PC-9 (cell line): ENCODE data around the gene DBN1. TPM values are rescaled to one million over a fixed set of nuclear protein-coding genes. Genes with fewer than 3 reads are reported as not detected.

ENCODE experiments used
- BruUV-seq: library from RNA; stranded (reverse); fragments of 400-500 nt; replicated peaks from 2 replicates; lab custom pipeline; 2021; lab: Mats Ljungman, UMichigan
- CTCF ChIA-PET: fragments of 300-600 bp; sonication (Branson Sonifier 250); formaldehyde crosslinking; loops from one replicate; lab custom pipeline; 2022; ENCODE audit warnings: antibody characterized with exemption; lab: Charles Lee
- POLR2A ChIA-PET: fragments of 300-600 bp; sonication (Branson Sonifier 250); formaldehyde crosslinking; loops from one replicate; lab custom pipeline; 2022; ENCODE audit warnings: antibody characterized with exemption; ENCODE audit not compliant: unreplicated experiment; lab: Charles Lee
- DNase-seq, 2 experiments: peaks; one replicate each; pipeline versions ENCODE4 v3.0.0 to v3.0.0-alpha.2; 2015 to 2022; ENCODE audit warnings: mixed read lengths in 1 of 2
- H2AFZ ChIP-seq: fragments of 200-600 bp; sonication (generic); 2 replicates; pipeline ENCODE4 v1.8.1; 2017; ENCODE audit warnings: antibody characterized with exemption
- H3F3A ChIP-seq: fragments of 200-600 bp; sonication (generic); 2 replicates; pipeline ENCODE4 v1.8.1; 2017; ENCODE audit warnings: antibody characterized with exemption, mild to moderate bottlenecking, low read depth; ENCODE audit not compliant: insufficient read depth
- H3K27ac ChIP-seq: fragments of 200-600 bp; sonication (generic); 2 replicates; pipeline ENCODE4 v1.6.1; 2016; ENCODE audit warnings: mixed run types
- H3K27me3 ChIP-seq: fragments of 200-600 bp; sonication (generic); 2 replicates; pipeline ENCODE4 v1.6.1; 2016; ENCODE audit warnings: low read depth, mixed run types; ENCODE audit not compliant: insufficient read depth
- H3K36me3 ChIP-seq: fragments of 200-600 bp; sonication (generic); 2 replicates; pipeline ENCODE4 v1.6.1; 2016; ENCODE audit warnings: low read depth, mixed run types
- H3K4me1 ChIP-seq: fragments of 200-600 bp; sonication (generic); replicated peaks from 2 replicates; pipeline ENCODE4 v1.6.1; 2016; ENCODE audit warnings: mixed run types; ENCODE audit not compliant: insufficient read depth
- H3K4me2 ChIP-seq: fragments of 200-600 bp; sonication (generic); 2 replicates; pipeline ENCODE4 v1.6.1; 2017; ENCODE audit warnings: mixed run types
- H3K4me3 ChIP-seq: fragments of 200-600 bp; sonication (generic); 2 replicates; pipeline ENCODE4 v1.6.1; 2016; ENCODE audit warnings: mixed run types
- H3K79me2 ChIP-seq: fragments of 200-600 bp; sonication (generic); 2 replicates; pipeline ENCODE4 v1.6.1; 2017; ENCODE audit warnings: low read depth, mixed run types
- H3K9me2 ChIP-seq: fragments of 200-600 bp; sonication (generic); 2 replicates; pipeline ENCODE4 v1.8.1; 2017; ENCODE audit warnings: mild to moderate bottlenecking; ENCODE audit not compliant: insufficient read depth
- H3K9me3 ChIP-seq: fragments of 200-600 bp; sonication (generic); 2 replicates; pipeline ENCODE4 v1.8.1; 2016; ENCODE audit warnings: low read depth; ENCODE audit not compliant: insufficient read depth
- H4K20me1 ChIP-seq: fragments of 200-600 bp; sonication (generic); 2 replicates; pipeline ENCODE4 v1.8.1; 2017; ENCODE audit not compliant: insufficient read depth
- CTCF ChIP-seq: fragments of 200-600 bp; sonication (generic); conservative IDR thresholded peaks from 2 replicates; pipeline ENCODE4 v1.6.1; 2017; ENCODE audit warnings: mixed run types, antibody characterized with exemption, mild to moderate bottlenecking, moderate library complexity
- EZH2 ChIP-seq: fragments of 200-600 bp; sonication (generic); IDR thresholded peaks from 2 replicates; pipeline ENCODE4 v1.8.0; 2017; ENCODE audit warnings: antibody characterized with exemption, low read depth
- intact Hi-C: fragments of 100-400 bp; cut with micrococcal nuclease; formaldehyde crosslinking; loops from one replicate; pipeline ENCODE4 v1.10.0; 2022; ENCODE audit not compliant: unreplicated experiment
- total RNA-seq: library from RNA; stranded (reverse); gene quantifications from 2 replicates; pipeline ENCODE4 v1.2.3, GENCODE V29; 2021

DBN1 gene
- total RNA-seq, 1 experiment from 2014 or later = 144 TPM

GRCh38 chr5:177434437-177434836 lies 39.0 kb downstream of the DBN1 start:
- Histone ChIP-seq H2AFZ (no peak overlapping the region), H3K27me3 (no peaks in the 10 kb centered on the region), H3K9me2 (no peaks in the 10 kb centered on the region), H3F3A (peaks cover 37% of the 10 kb centered on the region), H3K79me2 (peaks cover 7% of the 10 kb centered on the region), H3K4me2 (no peak overlapping the region), H3K4me1 (no peaks in the 10 kb centered on the region), H3K36me3 (no peaks in the 10 kb centered on the region), H4K20me1 (peaks cover 15% of the 10 kb centered on the region; the same call in 1 of the 2 replicates), H3K27ac (no peak overlapping the region), H3K4me3 (no peak overlapping the region), H3K9me3 (no peaks in the 10 kb centered on the region)
- no peak for DNase-seq
- no TSS peak for BruUV-seq
- POLR2A ChIA-PET = no interaction called here
- CTCF ChIA-PET = no interaction called here
- intact Hi-C loops = no loop called here
- TF ChIP-seq EZH2 = no peak
- TF ChIP-seq CTCF = no peak

- H3K27me3 ChIP-seq = no peaks in the 10 kb centered on the region
- H3F3A ChIP-seq = peaks cover 30% of the 10 kb centered on the region; the same call in 1 of the 2 replicates
- no peak overlapping the region for H3K4me2 ChIP-seq
- BruUV-seq = no TSS peak
- peaks cover 14% of the 10 kb centered on the region for H3K79me2 ChIP-seq
- intact Hi-C loops = no loop called here
- POLR2A ChIA-PET = interaction anchor here (0.6 kb wide), 1 partner anchor 47 kb away, joined by 4 read pairs; no protein-coding TSS in a partner anchor
- CTCF ChIA-PET = no interaction called here
- TF ChIP-seq CTCF (no peak), EZH2 (no peak)
- no peaks in the 10 kb centered on the region for H3K4me1 ChIP-seq
- H3K36me3 ChIP-seq = no peaks in the 10 kb centered on the region
- H2AFZ ChIP-seq = no peak overlapping the region
- no peaks in the 10 kb centered on the region for H3K9me3 ChIP-seq
- no peak overlapping the region for H3K4me3 ChIP-seq
- no peaks in the 10 kb centered on the region for H3K9me2 ChIP-seq
- peaks cover 16% of the 10 kb centered on the region for H4K20me1 ChIP-seq
- no peak overlapping the region for H3K27ac ChIP-seq
- no peak for DNase-seq
These were observed 39.7 kb downstream of the DBN1 start for GRCh38 chr5:177433658-177434217.

- no peak for TF ChIP-seq CTCF
- Histone ChIP-seq H3F3A (peaks cover 25% of the 10 kb centered on the region; the same call in 1 of the 2 replicates), H3K4me2 (no peak overlapping the region), H4K20me1 (peaks cover 21% of the 10 kb centered on the region), H3K27me3 (no peaks in the 10 kb centered on the region), H3K4me3 (no peak overlapping the region), H3K4me1 (peaks cover 4% of the 10 kb centered on the region), H3K27ac (no peak overlapping the region), H2AFZ (no peak overlapping the region), H3K9me2 (no peaks in the 10 kb centered on the region), H3K9me3 (no peaks in the 10 kb centered on the region), H3K36me3 (no peaks in the 10 kb centered on the region), H3K79me2 (peaks cover 21% of the 10 kb centered on the region)
- no TSS peak for BruUV-seq
- no peak for DNase-seq
- intact Hi-C loops = no loop called here
- CTCF ChIA-PET = no interaction called here
- POLR2A ChIA-PET = interaction anchor here (0.6 kb wide), 1 partner anchor 46 kb away, joined by 4 read pairs; no protein-coding TSS in a partner anchor
These were observed 40.4 kb downstream of the DBN1 start for GRCh38 chr5:177432839-177433657.
